Effector memory CD8-positive, alpha-beta T cell (primary cell): ENCODE measurements around the gene STX8.

Experiments
- ATAC-seq: fragments of 150-1000 bp; cut with Tn5 transposase; replicated peaks from 2 replicates; pipeline ENCODE4 v1.10.0; 2021; ENCODE audit warnings: mild to moderate bottlenecking, moderate library complexity
- DNase-seq, 3 experiments: peaks; one replicate each; pipeline ENCODE4 v3.0.0; 2021
- H3K27ac Mint-ChIP-seq, 2 donors: one replicate each; pipeline ENCODE4 v1.8.0; 2022; ENCODE audit warnings: mild to moderate bottlenecking in 2 of 2, mixed read lengths in 2 of 2, moderate library complexity in 2 of 2
- H3K27me3 Mint-ChIP-seq, 2 donors: one replicate each; pipeline ENCODE4 v1.8.0; 2022; ENCODE audit warnings: mixed read lengths in 2 of 2
- H3K36me3 Mint-ChIP-seq: one replicate; pipeline ENCODE4 v1.8.0; 2022; ENCODE audit warnings: mild to moderate bottlenecking, moderate library complexity, mixed read lengths; ENCODE audit not compliant: insufficient read depth
- H3K4me1 Mint-ChIP-seq, 2 donors: one replicate each; pipeline ENCODE4 v1.8.0; 2022; ENCODE audit warnings: low read depth in 2 of 2, mixed read lengths in 2 of 2
- H3K4me3 Mint-ChIP-seq, 2 donors: one replicate each; pipeline ENCODE4 v1.8.0; 2022; ENCODE audit warnings: mild to moderate bottlenecking in 2 of 2, mixed read lengths in 2 of 2, moderate library complexity in 2 of 2
- H3K9me3 Mint-ChIP-seq, 2 donors: one replicate each; pipeline ENCODE4 v1.8.0; 2022; ENCODE audit warnings: mixed read lengths in 2 of 2

Gene STX8

GRCh38 chr17:9220398-9221146 lies 355.0 kb downstream of the STX8 start:
- Mint-ChIP-seq H3K4me3 (no peak overlapping the region), H3K27me3 (peaks cover 5 to 12% of the 10 kb centered on the region in 2 donors), H3K4me1 (no peaks in the 10 kb centered on the region), H3K27ac (no peak overlapping the region), H3K36me3 (no peaks in the 10 kb centered on the region), H3K9me3 (peaks cover 3 to 15% of the 10 kb centered on the region in 2 donors)
- no peak for DNase-seq
- ATAC-seq, result no peak

DNA sequence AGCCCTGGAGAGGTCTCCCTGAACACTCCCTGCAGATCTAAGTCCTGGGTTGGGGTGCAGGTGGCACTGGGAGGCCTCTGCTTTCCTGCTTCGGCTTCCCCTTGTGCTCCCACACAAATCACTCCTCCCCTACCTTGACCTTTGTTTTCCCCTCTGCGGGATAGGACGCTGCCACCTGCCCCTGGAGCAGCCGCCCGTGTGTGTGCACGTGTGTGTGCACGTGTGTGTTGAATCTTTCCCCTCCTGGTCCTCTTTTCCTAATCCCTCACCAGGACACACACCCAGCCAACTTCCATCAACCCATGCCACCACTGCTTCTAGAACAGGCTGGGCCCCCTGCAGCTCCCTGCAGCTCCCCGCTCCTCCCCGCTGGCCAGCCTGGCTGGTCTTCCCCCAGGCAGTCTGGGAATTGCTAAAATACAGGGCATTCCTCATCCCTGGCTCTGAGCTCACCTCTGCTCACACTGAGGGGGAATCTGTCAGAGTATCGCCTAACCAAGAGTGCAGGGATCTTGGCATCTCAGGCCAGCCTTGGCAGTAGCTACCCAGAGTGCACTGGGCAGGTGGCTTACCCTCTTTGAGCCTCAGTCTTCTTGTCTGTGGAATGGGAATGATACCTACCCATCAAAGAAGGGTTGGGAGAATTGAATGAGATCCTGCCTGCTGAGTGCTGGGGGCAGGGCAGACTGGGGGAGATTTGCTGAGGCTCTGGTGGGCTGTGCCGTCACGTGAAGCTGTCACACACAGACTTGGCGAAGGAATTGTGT lies 355.8 kb downstream of the STX8 start:
- Mint-ChIP-seq H3K27ac (no peak overlapping the region), H3K36me3 (no peaks in the 10 kb centered on the region), H3K4me3 (no peak overlapping the region), H3K4me1 (no peaks in the 10 kb centered on the region), H3K27me3 (peaks cover 5 to 12% of the 10 kb centered on the region in 2 donors), H3K9me3 (peaks cover 3 to 15% of the 10 kb centered on the region in 2 donors)
- ATAC-seq (no peak), DNase-seq (no peak)

DNA sequence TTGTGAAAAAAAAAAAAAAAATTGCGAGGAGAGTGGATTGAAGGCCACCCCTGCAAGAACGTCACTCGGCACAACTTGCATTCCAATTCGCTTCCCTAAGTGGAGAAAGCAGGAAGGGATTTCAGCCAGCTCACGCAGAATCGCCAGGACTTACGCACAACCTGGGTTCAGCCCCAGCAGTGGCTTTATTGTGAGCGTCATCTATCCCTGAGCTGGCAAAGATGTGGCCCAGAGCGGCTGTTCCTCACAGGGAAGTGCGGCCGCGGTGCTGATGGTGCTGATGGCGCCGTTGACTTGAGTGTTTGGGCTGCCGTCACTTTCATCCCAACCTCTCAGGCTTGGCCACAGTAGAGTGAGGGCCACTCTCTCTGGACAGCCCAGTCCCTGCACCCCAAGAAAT lies 356.7 kb downstream of the STX8 start:
- peaks cover 3 to 15% of the 10 kb centered on the region in 2 donors for H3K9me3 Mint-ChIP-seq
- ATAC-seq, result no peak

DNA sequence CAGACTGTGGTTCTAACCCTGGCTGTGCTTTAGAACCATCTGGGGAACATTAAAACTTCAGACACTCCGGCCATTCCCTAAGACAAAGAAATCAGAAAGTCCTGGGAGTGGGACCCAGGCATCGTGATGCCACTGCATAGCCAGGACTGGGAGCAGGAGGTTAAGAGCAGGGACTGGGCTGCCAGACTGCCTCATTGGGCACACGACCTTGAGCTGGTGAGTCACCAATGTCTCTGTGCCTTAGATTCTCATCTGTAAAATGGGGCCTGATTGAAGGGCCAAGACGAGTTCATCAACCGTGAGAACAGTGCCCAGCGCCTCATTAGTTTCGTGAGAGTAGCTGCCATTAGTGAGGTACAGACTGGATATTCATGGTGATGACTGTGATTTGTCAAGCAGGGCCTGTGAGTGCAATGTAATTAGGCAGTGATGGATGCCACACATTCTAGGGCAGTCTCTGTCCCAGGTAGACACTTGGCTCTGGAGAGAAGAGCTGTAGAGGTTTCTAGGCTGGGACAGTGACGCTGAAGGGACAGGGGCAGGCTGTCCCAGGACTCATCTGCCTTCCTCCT lies 357.5 kb downstream of the STX8 start:
- ATAC-seq, result no peak
- H3K4me1 Mint-ChIP-seq, result no peaks in the 10 kb centered on the region
- peaks cover 5 to 12% of the 10 kb centered on the region in 2 donors for H3K27me3 Mint-ChIP-seq

More for the DNA sequence above, 356.7 kb downstream of the STX8 start:
- Mint-ChIP-seq H3K27ac (no peak overlapping the region), H3K4me1 (no peaks in the 10 kb centered on the region), H3K36me3 (no peaks in the 10 kb centered on the region), H3K4me3 (no peak overlapping the region), H3K27me3 (peaks cover 5 to 12% of the 10 kb centered on the region in 2 donors)
- no peak for DNase-seq

GRCh38 chr17:9217151-9218056 lies 358.2 kb downstream of the STX8 start:
- Mint-ChIP-seq H3K27ac (no peak overlapping the region), H3K4me3 (no peak overlapping the region), H3K27me3 (peaks cover 5 to 12% of the 10 kb centered on the region in 2 donors), H3K9me3 (peaks cover 3 to 15% of the 10 kb centered on the region in 2 donors), H3K4me1 (no peaks in the 10 kb centered on the region), H3K36me3 (no peaks in the 10 kb centered on the region)
- ATAC-seq (no peak), DNase-seq (no peak)

More for the DNA sequence above, 357.5 kb downstream of the STX8 start:
- peaks cover 3 to 15% of the 10 kb centered on the region in 2 donors for H3K9me3 Mint-ChIP-seq
- H3K4me3 Mint-ChIP-seq, result no peak overlapping the region
- H3K36me3 Mint-ChIP-seq, result no peaks in the 10 kb centered on the region
- H3K27ac Mint-ChIP-seq, result no peak overlapping the region
- DNase-seq, result no peak

- no peak overlapping the region for H3K27ac Mint-ChIP-seq
- no peaks in the 10 kb centered on the region for H3K4me1 Mint-ChIP-seq
- H3K36me3 Mint-ChIP-seq, result no peaks in the 10 kb centered on the region
- H3K9me3 Mint-ChIP-seq, result peaks cover 3 to 15% of the 10 kb centered on the region in 2 donors
- ATAC-seq, result no peak
- no peak overlapping the region for H3K4me3 Mint-ChIP-seq
- no peak for DNase-seq
- peaks cover 0 to 5% of the 10 kb centered on the region in 2 donors for H3K27me3 Mint-ChIP-seq
Observed at GRCh38 chr17:9215465-9215864, 360.2 kb downstream of the STX8 start.

- peaks cover 3 to 15% of the 10 kb centered on the region in 2 donors for H3K9me3 Mint-ChIP-seq
- no peaks in the 10 kb centered on the region for H3K36me3 Mint-ChIP-seq
- no peak for ATAC-seq
- H3K4me3 Mint-ChIP-seq, result no peak overlapping the region
- no peaks in the 10 kb centered on the region for H3K4me1 Mint-ChIP-seq
- peaks cover 5 to 20% of the 10 kb centered on the region in 2 donors for H3K27me3 Mint-ChIP-seq
- DNase-seq, result no peak
- H3K27ac Mint-ChIP-seq, result no peak overlapping the region
Observed at GRCh38 chr17:9213303-9213640, 362.3 kb downstream of the STX8 start.

DNA sequence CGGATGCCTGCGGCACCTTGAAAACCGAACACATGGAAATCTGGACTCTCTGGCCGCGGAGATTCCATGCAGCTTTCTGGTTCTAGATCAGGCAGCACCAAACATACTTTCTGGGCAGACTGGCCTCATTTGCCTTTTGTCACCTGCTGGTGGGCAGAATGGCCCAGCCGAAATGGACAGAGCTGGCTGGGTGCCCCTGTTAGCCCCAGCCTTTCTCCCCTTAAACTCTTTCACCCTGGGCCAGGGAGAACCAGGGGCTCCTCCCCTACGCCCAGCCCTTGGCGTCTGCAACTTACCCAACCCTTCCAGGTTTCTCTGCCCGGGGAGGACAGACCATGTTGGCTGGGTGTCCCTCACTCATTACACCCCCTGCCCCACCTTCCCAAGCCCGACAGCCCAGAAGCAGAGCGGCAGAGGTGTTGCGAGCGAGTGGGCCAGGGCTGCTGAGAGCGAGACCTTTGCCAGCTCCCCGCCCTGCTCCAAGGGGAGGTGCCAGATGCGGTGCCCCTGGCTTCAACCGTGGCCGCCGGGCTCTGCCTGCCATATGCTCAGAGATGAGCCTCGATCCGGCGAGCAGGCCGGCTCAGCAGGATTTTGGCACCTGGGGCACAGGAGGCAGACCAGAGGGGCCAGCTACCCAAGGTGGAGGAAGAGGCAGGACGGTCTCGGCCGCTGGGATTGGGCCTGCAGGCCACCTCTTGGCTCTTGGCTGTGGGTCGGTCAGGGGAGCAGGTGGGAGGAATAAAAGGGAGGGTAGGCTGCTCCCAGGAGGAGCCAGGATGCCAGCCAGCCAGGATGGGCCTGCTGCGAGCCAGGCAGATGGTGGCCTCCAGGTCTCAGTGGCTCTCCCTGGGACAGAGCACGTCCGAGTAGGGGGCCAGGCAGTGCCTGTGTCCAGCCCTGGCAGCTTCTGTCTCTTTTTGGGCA lies 363.0 kb downstream of the STX8 start:
- Mint-ChIP-seq H3K27me3 (peaks cover 5 to 24% of the 10 kb centered on the region in 2 donors), H3K36me3 (no peaks in the 10 kb centered on the region), H3K27ac (no peak overlapping the region), H3K9me3 (peaks cover 3 to 15% of the 10 kb centered on the region in 2 donors), H3K4me1 (no peaks in the 10 kb centered on the region), H3K4me3 (no peak overlapping the region)
- no peak for ATAC-seq
- no peak for DNase-seq

DNA sequence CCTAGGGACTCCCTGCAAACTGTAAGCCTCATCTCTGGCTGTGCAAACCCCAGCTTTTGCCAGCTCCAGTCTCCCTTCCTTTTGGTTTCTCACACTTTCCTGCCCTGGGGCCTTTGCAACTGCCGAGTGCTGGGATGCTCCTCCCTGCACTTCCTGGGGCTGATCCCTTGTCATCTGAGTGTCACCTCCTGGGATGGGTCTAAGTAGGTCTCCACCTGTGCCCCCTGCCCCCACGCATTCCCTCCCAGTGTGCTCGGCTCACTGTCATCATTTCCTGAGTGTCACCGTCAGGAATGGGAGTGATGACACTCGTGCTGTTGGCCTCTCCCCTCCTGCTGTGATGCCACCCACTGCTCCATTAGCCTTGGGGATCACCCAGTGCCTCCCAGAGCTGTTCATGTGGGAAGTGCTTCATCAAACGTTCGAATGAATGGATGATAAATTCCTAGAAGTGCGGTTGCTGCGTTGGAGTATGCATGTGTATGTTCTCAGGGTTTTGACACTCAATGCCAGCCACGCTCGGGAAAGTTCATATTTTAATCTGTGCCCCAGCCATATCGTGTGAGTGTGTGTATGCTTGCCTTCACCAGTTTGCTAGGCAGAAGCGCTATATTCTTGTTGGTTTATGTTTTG lies 364.4 kb downstream of the STX8 start:
- Mint-ChIP-seq H3K4me1 (no peaks in the 10 kb centered on the region), H3K4me3 (no peak overlapping the region), H3K9me3 (peaks cover 3 to 5% of the 10 kb centered on the region in 2 donors), H3K36me3 (no peaks in the 10 kb centered on the region), H3K27ac (no peak overlapping the region), H3K27me3 (peaks cover 11 to 33% of the 10 kb centered on the region in 2 donors)
- DNase-seq (no peak), ATAC-seq (no peak)

DNA sequence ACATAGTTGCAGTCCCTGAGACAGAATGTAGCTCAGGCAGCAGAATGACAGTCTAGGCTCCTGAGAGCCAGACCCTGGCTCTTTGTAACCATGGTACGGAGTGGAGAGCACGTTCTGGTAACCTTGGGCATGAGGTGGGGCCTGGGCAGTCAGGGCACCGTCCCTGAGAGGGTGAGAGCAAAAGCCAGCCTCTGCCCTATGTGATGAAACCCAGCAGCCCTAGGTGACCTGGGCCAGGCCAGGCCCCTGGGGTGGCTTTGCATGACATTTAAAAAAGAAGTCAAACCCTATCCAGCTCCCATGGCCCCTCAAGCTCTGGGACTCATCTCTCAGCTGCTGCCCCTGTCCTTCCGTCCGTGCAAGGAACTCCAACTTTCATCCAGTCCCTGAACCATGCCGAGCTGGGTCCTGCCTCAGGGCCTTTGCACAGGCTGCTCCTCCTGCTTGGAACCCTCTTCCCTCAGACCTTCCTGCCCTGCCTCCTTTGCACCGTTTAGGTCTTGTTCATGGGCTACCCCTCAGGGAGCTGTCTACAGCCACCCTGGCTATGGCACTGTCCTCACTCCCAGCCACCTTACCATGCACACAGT lies 365.7 kb downstream of the STX8 start:
- ATAC-seq, result no peak
- Mint-ChIP-seq H3K27ac (no peak overlapping the region), H3K4me3 (no peak overlapping the region)

DNA sequence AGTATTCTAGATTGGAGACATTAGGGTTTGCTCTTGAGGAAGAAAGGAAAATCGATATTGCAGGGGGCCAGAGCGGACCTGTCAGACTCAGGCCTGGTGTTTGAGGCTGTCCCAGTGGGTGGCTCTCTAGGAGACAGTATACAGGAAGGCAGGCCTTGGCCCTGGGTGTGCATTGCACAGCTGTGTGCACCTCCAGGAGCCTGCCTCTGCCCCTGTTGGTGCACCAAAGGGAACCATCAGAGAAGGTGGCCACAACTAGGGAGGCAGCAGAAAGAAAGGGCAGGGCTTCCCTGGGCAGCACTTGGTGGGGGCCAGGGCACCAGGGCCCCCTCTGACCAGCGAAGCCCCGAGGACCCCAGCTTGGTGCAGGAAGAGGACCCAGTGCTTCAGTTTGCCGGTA lies 366.3 kb downstream of the STX8 start:
- no peaks in the 10 kb centered on the region for H3K36me3 Mint-ChIP-seq
- H3K27me3 Mint-ChIP-seq, result peaks cover 11 to 52% of the 10 kb centered on the region in 2 donors
- no peaks in the 10 kb centered on the region for H3K9me3 Mint-ChIP-seq
- ATAC-seq (no peak), DNase-seq (no peak)
- no peaks in the 10 kb centered on the region for H3K4me1 Mint-ChIP-seq
- H3K4me3 Mint-ChIP-seq, result no peak overlapping the region
- H3K27ac Mint-ChIP-seq, result no peak overlapping the region

More for the DNA sequence above, 365.7 kb downstream of the STX8 start:
- DNase-seq, result no peak
- Mint-ChIP-seq H3K36me3 (no peaks in the 10 kb centered on the region), H3K27me3 (peaks cover 11 to 47% of the 10 kb centered on the region in 2 donors), H3K4me1 (no peaks in the 10 kb centered on the region), H3K9me3 (no peaks in the 10 kb centered on the region)
